Gastroesophageal sphincter (tissue), 4 donors: Measurements from ENCODE around the gene VAV3. TPM values are rescaled to one million over a fixed set of nuclear protein-coding genes. Genes with fewer than 3 reads are reported as not detected.
A peak's percentile ranks its signal among the peaks of the same experiment; 100 is the strongest.

Experiments used
- ATAC-seq: fragments of 150-250 bp; one replicate; pipeline ENCODE4 v1.9.1; 2016; ENCODE audit warnings: mild to moderate bottlenecking, moderate library complexity
- H3K27ac ChIP-seq, 4 donors: fragments of 200-600 bp; sonication (generic) in 3 of 4; 1 replicate in 3 of 4; 2 replicates in 1 of 4; pipeline ENCODE4 v1.5.1; 2016 to 2019
- H3K27me3 ChIP-seq: fragments of 200-600 bp; sonication (generic); one replicate; pipeline ENCODE4 v1.5.1; 2019
- H3K36me3 ChIP-seq, 2 donors: fragments of 200-600 bp; sonication (generic); one replicate each; pipeline ENCODE4 v1.5.1; 2019; ENCODE audit warnings: control low read depth in 1 of 2
- H3K4me1 ChIP-seq, 3 donors: fragments of 200-600 bp; sonication (generic); 1 replicate in 2 of 3; 2 replicates in 1 of 3; pipeline ENCODE4 v1.5.1; 2016 to 2019; ENCODE audit warnings: control low read depth in 2 of 3
- H3K4me3 ChIP-seq, 2 donors: fragments of 200-600 bp; sonication (generic); one replicate each; pipeline ENCODE4 v1.5.1; 2019; ENCODE audit warnings: mild to moderate bottlenecking in 1 of 2, moderate library complexity in 1 of 2
- H3K9me3 ChIP-seq, 3 donors: fragments of 200-600 bp; sonication (generic); one replicate each; pipeline ENCODE4 v1.5.1; 2017 to 2019; ENCODE audit warnings: control low read depth in 2 of 3
- EP300 ChIP-seq: sonication (generic); formaldehyde crosslinking; IDR thresholded peaks from one replicate; pipeline ENCODE4 v1.6.1; 2017; ENCODE audit warnings: antibody characterized with exemption, mild to moderate bottlenecking
- POLR2A ChIP-seq, 2 donors: fragments of 450-650 bp; IDR thresholded peaks; one replicate each; pipeline ENCODE4 v1.6.1; 2017; ENCODE audit warnings: antibody characterized with exemption in 2 of 2, mild to moderate bottlenecking in 2 of 2, moderate library complexity in 1 of 2
- POLR2AphosphoS5 ChIP-seq: sonication (generic); formaldehyde crosslinking; IDR thresholded peaks from one replicate; pipeline ENCODE4 v1.6.1; 2017; ENCODE audit warnings: antibody characterized with exemption
- WGBS, 2 donors: methylation state at CpG; one replicate each; pipeline ENCODE4 v1.1.5; 2018; ENCODE audit warnings: low coverage in 1 of 2; 5-methylcytosine and 5-hydroxymethylcytosine counted together
- total RNA-seq, 4 donors: library from RNA; depleted of rRNA; stranded (reverse); fragments of >200 nt; gene quantifications; one replicate each; pipeline ENCODE4 v1.1.0, GENCODE V29; 2016
- TF ChIP-seq, protein P1 (sequence below), 4 experiments: fragments of 200-600 bp in 2 of 4; fragments of 450-650 bp in 2 of 4; sonication (generic) in 1 of 4; IDR thresholded peaks; one replicate each; pipeline ENCODE4 v1.5.1; 2017 to 2019; ENCODE audit warnings: antibody characterized with exemption in 4 of 4, mild to moderate bottlenecking in 2 of 4, moderate library complexity in 2 of 4

Gene VAV3
- total RNA-seq, 4 donors from 2014 or later = 1.3 to 4.7 (median 2.9) TPM

DNA sequence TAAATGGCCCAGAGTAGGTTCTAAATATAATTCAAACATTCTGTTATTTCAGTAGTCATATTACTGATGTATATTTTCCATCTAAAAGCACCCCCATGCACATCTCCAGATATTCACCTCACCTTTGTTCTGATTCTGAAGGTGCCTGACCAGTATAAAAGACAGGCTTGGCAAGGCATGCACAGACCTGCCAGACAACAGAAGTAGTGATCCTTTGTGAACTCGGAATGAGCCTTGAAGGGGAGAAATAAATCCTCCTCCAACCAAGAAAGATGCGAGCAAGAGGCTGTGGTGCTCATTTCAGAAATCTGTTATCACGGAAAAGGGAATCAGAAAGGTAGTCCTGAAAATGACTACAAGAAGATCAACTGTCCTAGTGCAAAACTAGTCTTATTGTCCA is 287.3 kb downstream of the VAV3 start:
- Histone ChIP-seq H3K4me3 (no peak overlapping the region), H3K27ac (peak overlapping the region in 1 of 4 donors; percentile 27), H3K4me1 (peaks cover 0 to 33% (median 0%) of the 10 kb centered on the region in 3 donors), H3K27me3 (no peaks in the 10 kb centered on the region), H3K9me3 (peaks cover 0 to 9% (median 0%) of the 10 kb centered on the region in 3 donors), H3K36me3 (no peaks in the 10 kb centered on the region)
- no peak for ATAC-seq
- no peak for TF ChIP-seq EP300
- no peak for TF ChIP-seq POLR2AphosphoS5
- TF ChIP-seq, protein P1, sequence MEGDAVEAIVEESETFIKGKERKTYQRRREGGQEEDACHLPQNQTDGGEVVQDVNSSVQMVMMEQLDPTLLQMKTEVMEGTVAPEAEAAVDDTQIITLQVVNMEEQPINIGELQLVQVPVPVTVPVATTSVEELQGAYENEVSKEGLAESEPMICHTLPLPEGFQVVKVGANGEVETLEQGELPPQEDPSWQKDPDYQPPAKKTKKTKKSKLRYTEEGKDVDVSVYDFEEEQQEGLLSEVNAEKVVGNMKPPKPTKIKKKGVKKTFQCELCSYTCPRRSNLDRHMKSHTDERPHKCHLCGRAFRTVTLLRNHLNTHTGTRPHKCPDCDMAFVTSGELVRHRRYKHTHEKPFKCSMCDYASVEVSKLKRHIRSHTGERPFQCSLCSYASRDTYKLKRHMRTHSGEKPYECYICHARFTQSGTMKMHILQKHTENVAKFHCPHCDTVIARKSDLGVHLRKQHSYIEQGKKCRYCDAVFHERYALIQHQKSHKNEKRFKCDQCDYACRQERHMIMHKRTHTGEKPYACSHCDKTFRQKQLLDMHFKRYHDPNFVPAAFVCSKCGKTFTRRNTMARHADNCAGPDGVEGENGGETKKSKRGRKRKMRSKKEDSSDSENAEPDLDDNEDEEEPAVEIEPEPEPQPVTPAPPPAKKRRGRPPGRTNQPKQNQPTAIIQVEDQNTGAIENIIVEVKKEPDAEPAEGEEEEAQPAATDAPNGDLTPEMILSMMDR (IDR thresholded peaks at IDR 0.05) = no peak
- no peak for TF ChIP-seq POLR2A (IDR thresholded peaks at IDR 0.05)
- WGBS, 2 donors = 23 to 50% methylated on average over 3 of the region's 3 CpGs

DNA sequence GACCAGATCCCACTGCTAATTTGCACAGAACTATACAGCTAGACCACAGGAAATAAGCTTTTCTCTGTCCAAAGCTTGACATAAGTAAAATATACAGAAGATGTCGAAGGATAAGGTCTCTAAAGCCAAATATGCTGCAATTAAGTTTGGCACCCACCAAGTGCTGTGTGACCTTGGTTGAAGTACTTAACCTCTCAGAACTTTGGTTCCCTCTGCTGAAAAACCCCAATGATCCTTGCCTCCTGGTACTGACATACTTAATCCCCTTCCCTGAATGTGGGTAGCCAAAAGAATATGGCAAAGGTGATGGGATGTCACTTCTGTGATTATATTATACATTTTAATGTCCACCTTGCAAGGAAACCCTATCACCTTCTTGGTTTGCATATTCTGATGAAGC is 290.5 kb downstream of the VAV3 start:
- Histone ChIP-seq H3K27ac (no peak overlapping the region), H3K9me3 (peaks cover 0 to 9% (median 0%) of the 10 kb centered on the region in 3 donors), H3K4me3 (no peak overlapping the region), H3K36me3 (no peaks in the 10 kb centered on the region), H3K27me3 (no peaks in the 10 kb centered on the region), H3K4me1 (peaks cover 0 to 49% (median 3%) of the 10 kb centered on the region in 3 donors)
- 30 to 45% methylated on average over 1 of the region's 1 CpG for WGBS, 2 donors
- TF ChIP-seq, protein P1 (IDR thresholded peaks at IDR 0.05) = no peak
- TF ChIP-seq POLR2AphosphoS5 = no peak
- no peak for TF ChIP-seq EP300
- no peak for TF ChIP-seq POLR2A (IDR thresholded peaks at IDR 0.05)
- ATAC-seq = no peak

DNA sequence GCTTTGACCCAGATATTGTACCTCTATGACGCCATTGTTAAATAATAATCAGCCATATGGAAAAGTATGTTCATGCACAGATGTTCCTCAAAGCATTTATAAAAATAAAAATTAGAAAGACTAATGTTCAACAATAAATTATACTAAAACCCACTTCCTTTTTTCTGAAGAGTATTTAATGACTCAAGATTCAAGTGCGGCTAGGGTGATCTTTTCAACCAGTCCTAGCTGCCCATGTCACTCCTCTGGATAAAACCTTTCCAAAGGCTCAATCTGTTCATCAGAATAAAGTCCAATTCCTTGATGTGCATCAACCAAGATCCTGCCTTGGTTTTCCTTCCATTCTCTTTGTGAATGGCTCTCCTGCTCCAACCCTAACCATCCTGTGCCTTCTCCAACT is 292.0 kb downstream of the VAV3 start:
- 89 to 95% methylated on average over 2 of the region's 2 CpGs for WGBS, 2 donors

DNA sequence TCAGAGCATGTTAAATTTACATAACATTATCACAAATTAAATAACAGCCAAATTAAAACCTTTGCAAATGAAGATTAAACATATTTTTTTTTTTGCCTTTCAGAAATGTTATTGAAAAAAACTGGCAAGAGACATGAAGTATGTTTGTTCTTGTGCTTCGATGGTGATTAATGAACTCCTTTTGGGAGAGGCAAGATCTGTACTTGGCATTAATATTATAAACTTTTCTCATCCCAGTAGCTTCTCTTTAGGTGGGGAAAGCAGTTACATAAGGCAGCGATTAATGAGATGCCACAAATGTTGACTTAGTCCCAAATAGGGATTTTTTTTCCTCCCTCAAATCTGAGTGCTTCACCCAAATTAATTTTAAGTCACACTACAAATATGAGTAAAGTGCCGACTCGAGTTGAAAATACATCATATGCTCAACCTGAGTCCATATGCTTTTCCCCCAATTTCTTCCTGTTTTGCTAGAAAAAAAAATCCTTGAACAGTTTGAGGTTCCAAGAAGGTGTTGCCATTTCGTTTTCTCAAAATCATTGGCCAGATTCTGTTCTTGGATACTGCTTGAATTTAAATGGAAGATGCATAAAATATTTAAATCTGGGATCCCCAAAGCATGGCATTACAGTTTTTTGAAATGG is 294.5 kb downstream of the VAV3 start:
- Histone ChIP-seq H3K4me3 (no peak overlapping the region), H3K4me1 (peaks cover 3 to 65% (median 5%) of the 10 kb centered on the region in 3 donors), H3K36me3 (no peaks in the 10 kb centered on the region), H3K9me3 (peaks cover 0 to 9% (median 0%) of the 10 kb centered on the region in 3 donors), H3K27ac (peak overlapping the region; percentile 67 to 73 (median 70)), H3K27me3 (no peaks in the 10 kb centered on the region)
- peak; percentile 55 for ATAC-seq
- no peak for TF ChIP-seq EP300
- no peak for TF ChIP-seq POLR2A (IDR thresholded peaks at IDR 0.05)
- TF ChIP-seq, protein P1 (IDR thresholded peaks at IDR 0.05) = no peak
- no peak for TF ChIP-seq POLR2AphosphoS5
- 16 to 27% methylated on average over 5 of the region's 5 CpGs for WGBS, 2 donors

More for the DNA sequence above, 292.0 kb downstream of the VAV3 start:
- Histone ChIP-seq H3K27me3 (no peaks in the 10 kb centered on the region), H3K27ac (no peak overlapping the region), H3K4me1 (peaks cover 0 to 57% (median 5%) of the 10 kb centered on the region in 3 donors), H3K36me3 (no peaks in the 10 kb centered on the region), H3K9me3 (peaks cover 0 to 9% (median 0%) of the 10 kb centered on the region in 3 donors), H3K4me3 (no peak overlapping the region)
- no peak for ATAC-seq
- TF ChIP-seq POLR2AphosphoS5 (no peak), POLR2A (IDR thresholded peaks at IDR 0.05) (no peak), EP300 (no peak)
- TF ChIP-seq, protein P1 (IDR thresholded peaks at IDR 0.05) = no peak

DNA sequence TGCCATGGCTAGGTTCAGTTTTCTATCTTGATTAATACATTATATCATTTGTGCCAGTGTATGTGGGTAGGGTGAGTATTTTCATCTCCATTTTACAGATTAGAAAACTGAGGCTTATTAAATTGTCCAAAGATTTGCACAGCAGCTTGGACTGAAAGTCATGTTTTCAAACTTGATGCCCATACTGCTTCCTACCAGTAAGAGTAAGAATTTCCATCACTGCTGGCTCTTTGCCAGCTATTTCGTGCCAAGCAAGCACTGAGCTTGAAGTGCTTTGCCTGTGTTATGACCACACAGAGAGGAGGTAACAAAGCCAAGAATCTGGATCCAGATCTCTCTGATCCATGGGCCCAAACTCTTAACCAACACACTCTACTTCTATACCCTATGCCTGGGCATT is 295.0 kb downstream of the VAV3 start:
- H3K27me3 ChIP-seq = no peaks in the 10 kb centered on the region
- H3K27ac ChIP-seq = peak overlapping the region; percentile 67 to 73 (median 70)
- 0 to 13% methylated on average over 1 of the region's 1 CpG for WGBS, 2 donors

More for the DNA sequence above, 295.0 kb downstream of the VAV3 start:
- H3K4me3 ChIP-seq = no peak overlapping the region
- H3K36me3 ChIP-seq = no peaks in the 10 kb centered on the region
- ATAC-seq = peak; percentile 93
- H3K4me1 ChIP-seq = peaks cover 3 to 69% (median 5%) of the 10 kb centered on the region in 3 donors
- peak; percentile 82 for TF ChIP-seq POLR2AphosphoS5
- TF ChIP-seq POLR2A (IDR thresholded peaks at IDR 0.05) = no peak
- TF ChIP-seq, protein P1 (IDR thresholded peaks at IDR 0.05) = peak in 1 of 4 experiments; percentile 24
- TF ChIP-seq EP300 = no peak
- peaks cover 0 to 6% (median 0%) of the 10 kb centered on the region in 3 donors for H3K9me3 ChIP-seq
